Bronchial epithelial cell (primary cell): ENCODE measurements around the gene SH3BP4. TPM values are rescaled to one million over a fixed set of nuclear protein-coding genes. Genes with fewer than 3 reads are reported as not detected.

Experiments
- DNase-seq: peaks from one replicate; pipeline ENCODE4 v3.0.0-alpha.2; 2010; ENCODE audit warnings: low read depth
- FAIRE-seq: peaks from 2 replicates; lab custom pipeline; 2011; peaks lifted over from hg19 to GRCh38; lab: Jason Lieb, UNC
- H3K27me3 ChIP-seq: 2 replicates; pipeline ENCODE4 v1.5.1; 2011; ENCODE audit warnings: low read length; ENCODE audit not compliant: control insufficient read depth, insufficient read depth
- H3K36me3 ChIP-seq: 2 replicates; pipeline ENCODE4 v1.5.1; 2011; ENCODE audit warnings: low read length; ENCODE audit not compliant: control insufficient read depth, insufficient read depth
- H3K4me3 ChIP-seq: 2 replicates; pipeline ENCODE4 v1.5.1; 2011; ENCODE audit warnings: mild to moderate bottlenecking, low read depth, low read length, control low read depth
- CTCF ChIP-seq: IDR thresholded peaks from 2 replicates; pipeline ENCODE4 v1.5.1; 2011; ENCODE audit warnings: mild to moderate bottlenecking, moderate library complexity, low read length, control low read depth, inconsistent platforms; ENCODE audit not compliant: insufficient read depth, severe bottlenecking
- total RNA-seq: library from RNA; depleted of rRNA; stranded (reverse); fragments of >200 nt; gene quantifications from 2 replicates; pipeline ENCODE4 v1.2.1, GENCODE V29; 2014

SH3BP4 gene
- total RNA-seq, 1 donor from 2014 or later, result 22.1 TPM

DNA sequence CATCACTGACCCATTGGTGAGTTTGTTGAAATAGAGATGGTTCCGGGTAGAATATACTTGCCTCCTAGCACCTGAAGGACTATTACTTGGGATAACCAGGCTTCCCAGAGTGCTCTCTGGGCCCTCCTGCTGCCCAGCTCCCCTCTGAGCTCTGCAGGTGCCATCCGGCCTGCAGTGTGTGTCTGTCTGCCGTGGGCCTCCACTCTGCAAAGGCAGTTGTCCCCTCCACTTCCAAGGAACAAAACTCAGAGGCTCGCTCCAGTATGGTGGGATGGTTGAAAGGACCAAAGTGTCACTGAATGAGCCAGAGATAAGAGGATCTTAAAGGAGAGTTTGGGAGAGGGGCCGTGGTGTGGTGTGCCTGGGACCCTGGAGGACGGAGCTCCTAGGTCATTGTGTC lies 57.3 kb downstream of the SH3BP4 start:
- Histone ChIP-seq H3K36me3 (peaks cover 3% of the 10 kb centered on the region), H3K27me3 (no peaks in the 10 kb centered on the region), H3K4me3 (no peak overlapping the region)
- FAIRE-seq (no peak), DNase-seq (no peak)
- no peak for TF ChIP-seq CTCF

DNA sequence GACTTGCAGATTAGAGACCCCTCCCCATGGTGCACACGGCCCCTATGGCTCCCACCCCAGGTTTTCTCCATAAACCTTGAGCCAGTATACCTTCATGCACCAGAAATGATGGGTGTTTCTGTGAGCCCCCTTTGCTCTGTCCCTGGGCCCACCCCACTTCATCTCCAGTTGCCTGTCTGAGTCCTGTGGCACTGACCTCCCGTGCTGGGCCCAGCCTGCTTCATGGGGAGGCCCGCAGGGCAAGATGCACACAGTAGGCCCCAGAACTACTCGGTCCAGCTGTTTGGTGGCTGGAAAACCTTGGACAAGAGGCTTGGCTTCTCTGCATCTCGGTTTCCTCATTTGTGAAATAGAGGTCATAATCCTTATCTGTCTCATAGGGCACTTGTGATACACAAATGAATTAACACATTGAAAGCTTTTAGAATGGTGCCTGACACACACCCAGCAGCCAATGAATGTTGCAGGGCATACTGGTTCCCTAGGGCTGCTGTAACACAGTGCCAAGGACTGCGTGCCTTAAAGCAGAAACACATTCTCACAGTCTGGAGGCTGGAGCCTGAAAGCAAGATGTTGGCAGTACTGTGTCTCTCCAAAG lies 58.4 kb downstream of the SH3BP4 start:
- DNase-seq, result no peak
- Histone ChIP-seq H3K4me3 (no peak overlapping the region), H3K36me3 (peaks cover 6% of the 10 kb centered on the region), H3K27me3 (no peaks in the 10 kb centered on the region)
- no peak for FAIRE-seq
- TF ChIP-seq CTCF, result no peak

GRCh38 chr2:235011607-235011928 lies 59.8 kb downstream of the SH3BP4 start:
- Histone ChIP-seq H3K4me3 (no peak overlapping the region), H3K36me3 (peaks cover 8% of the 10 kb centered on the region), H3K27me3 (no peaks in the 10 kb centered on the region)
- no peak for TF ChIP-seq CTCF
- no peak for FAIRE-seq
- no peak for DNase-seq

DNA sequence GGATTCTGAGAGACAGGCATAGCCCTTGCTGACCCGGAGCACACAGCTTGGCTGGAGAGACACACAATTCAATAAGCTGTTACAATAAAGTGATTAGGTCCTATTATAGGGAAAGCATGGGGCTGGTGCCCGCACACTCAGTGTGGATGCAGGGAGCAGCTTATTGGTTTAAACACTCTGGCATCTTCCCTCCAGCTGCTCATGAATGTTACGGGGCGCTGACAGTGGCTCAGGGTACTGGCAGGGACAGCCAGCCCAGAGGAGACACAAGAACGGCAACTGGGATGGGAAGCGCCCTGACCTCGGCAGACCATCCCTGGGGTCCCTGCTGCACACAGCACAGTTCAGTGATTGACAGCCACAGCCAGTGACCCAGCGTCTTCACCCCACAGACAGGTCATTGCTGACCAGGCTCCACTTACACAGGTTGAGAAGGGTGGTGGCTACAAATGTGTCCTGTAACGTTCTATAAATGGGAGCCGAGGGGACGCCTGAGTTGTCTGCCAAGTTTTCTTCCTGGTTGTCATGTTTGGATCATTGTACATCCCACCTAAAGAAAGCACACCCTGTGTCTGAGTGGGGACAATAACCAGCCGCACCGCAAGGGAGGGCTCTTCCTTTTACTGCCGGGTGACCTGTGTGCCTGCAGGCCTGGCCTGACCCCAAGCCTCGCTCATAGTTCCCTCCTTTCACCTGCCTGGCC lies 60.3 kb downstream of the SH3BP4 start:
- Histone ChIP-seq H3K27me3 (no peaks in the 10 kb centered on the region), H3K4me3 (no peak overlapping the region), H3K36me3 (peaks cover 9% of the 10 kb centered on the region)
- no peak for TF ChIP-seq CTCF
- DNase-seq (no peak), FAIRE-seq (no peak)

DNA sequence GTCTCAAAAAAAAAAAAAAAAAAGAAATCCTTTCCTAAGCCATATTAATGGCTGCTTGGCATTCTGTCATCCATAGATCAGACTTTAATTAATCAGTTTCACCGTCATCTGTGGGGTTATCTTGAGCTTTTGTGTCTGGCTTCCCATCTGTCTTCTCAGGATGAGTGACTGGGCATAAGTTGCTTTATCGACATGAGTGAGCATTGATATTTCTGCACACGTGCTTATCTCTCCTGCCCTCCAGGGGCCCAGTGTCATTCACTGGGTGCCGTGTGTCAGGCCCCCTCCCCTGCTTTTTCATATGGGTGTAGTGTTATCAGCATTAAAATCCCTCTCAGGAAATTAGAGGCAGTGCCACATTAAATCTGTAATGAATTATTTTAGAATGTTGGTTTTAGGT lies 65.6 kb downstream of the SH3BP4 start:
- TF ChIP-seq CTCF, result no peak
- Histone ChIP-seq H3K36me3 (peaks cover 5% of the 10 kb centered on the region), H3K27me3 (no peaks in the 10 kb centered on the region), H3K4me3 (no peak overlapping the region)
- DNase-seq (no peak), FAIRE-seq (no peak)
